Measurements from ENCODE around the gene IL18RAP.

Gene IL18RAP

DNA sequence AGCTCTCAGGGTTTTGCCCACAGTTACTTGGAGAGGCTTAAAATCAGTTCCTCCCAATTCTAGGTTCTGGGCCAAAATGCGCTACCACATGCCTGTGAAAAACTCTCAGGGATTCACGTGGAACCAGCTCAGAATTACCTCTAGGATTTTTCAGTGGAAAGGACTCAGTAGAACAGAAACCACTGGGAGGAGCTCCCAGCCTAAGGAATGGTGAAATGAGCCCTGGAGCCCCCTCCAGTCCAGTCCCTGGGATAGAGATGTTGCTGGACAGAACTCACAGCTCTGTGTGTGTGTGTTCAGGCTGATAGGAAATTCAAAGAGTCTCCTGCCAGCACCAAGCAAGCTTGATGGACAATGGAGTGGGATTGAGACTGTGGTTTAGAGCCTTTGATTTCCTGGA lies 29.0 kb downstream of the IL18RAP start:
- in situ Hi-C loops (cut with HindIII; ENCODE audit: low sequenced_read_pairs) = loop anchor here (25.0 kb wide), 1 partner anchor 135 kb away; no protein-coding TSS in a partner anchor

DNA sequence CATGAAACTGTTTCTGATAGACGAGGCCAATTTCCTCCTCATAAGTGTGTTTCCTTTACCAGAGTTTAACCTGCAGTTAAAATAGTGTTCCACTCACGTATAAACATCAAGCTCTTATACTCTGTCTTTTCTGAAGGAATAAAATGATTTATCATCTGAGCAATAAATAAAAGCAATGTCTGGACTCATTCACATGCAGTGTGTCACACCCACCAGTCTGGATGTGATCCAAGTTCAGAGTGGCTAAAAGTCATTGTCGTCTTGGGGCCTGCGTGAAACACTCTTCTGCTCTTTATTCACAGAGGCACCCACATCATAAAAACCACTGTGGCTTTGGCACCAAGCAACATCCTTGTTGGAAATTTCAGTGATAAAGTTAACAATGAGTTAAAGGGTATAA lies 30.5 kb downstream of the IL18RAP start:
- in situ Hi-C loops (cut with HindIII; ENCODE audit: low sequenced_read_pairs) = loop anchor here (25.0 kb wide), 1 partner anchor 134 kb away; no protein-coding TSS in a partner anchor

DNA sequence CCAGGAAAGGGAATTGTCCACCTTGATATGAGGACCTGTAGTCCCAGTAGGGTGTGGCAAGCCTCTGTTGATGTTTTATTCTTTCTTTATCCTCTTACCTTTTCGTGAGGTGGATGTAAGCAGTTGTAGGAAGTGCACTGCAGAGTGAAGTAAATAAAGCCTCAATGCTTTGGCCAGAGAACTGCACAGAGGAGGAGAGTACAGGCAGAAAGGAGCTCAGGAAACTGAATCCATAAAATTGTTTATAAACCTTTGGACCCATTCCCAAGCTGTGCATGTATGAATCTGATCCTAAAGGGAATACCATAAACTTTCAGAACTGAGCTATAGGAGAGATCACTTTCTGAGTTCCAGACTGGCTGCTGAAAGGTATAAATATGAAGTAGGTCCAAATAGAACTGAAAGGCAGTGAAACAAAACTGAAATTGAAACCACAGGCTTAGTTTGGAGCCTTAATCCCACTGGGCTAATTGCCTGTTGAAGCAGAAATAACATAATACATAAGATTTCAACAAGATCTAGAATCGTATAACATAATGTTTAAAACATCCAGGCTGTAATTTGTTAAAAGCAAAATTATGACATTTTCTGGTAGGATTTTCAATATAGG lies 32.2 kb downstream of the IL18RAP start:
- in situ Hi-C loops (cut with HindIII; ENCODE audit: low sequenced_read_pairs) = loop anchor here (25.0 kb wide), 1 partner anchor 132 kb away; no protein-coding TSS in a partner anchor

DNA sequence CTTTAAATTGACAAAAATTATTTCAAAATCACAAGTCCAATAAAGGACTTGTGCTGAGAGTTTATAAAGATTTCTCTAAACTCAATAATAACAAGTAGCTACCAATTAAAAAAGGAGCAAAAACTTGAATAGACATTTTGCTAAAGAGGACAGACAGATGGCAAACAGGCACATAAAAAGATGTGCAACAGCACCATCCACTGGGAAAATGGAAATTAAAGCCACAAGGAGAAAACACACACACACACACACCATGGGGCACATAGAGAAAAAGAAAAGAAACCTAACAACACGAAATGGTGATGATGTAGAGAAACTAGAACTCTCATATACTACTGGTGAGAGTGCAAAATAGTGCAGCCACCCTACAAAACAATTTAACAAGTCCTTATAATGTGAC lies 37.5 kb downstream of the IL18RAP start:
- in situ Hi-C loops (cut with HindIII; ENCODE audit: low sequenced_read_pairs) = loop anchor here (25.0 kb wide), 1 partner anchor 127 kb away; no protein-coding TSS in a partner anchor

DNA sequence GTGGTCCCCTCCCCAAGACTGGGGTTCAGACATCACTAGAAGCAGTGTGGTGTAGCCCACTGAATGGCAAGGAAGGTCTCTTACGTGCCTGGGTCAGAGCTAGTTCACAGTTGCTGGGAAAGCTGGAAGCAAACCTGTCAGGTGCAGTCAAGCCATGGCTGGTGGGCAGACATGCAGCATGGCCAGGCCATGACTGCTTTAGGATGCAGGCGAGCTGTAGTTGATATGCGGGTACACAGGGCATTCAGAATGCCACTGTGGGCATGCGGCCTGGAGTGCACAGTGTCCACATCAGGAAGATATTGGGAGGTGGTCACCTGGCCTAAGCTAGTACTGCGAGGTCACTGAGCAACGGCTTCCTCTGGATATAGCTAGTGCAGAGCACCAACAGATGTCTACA lies 38.2 kb downstream of the IL18RAP start:
- in situ Hi-C loops (cut with HindIII; ENCODE audit: low sequenced_read_pairs) = loop anchor here (25.0 kb wide), 1 partner anchor 126 kb away; no protein-coding TSS in a partner anchor

DNA sequence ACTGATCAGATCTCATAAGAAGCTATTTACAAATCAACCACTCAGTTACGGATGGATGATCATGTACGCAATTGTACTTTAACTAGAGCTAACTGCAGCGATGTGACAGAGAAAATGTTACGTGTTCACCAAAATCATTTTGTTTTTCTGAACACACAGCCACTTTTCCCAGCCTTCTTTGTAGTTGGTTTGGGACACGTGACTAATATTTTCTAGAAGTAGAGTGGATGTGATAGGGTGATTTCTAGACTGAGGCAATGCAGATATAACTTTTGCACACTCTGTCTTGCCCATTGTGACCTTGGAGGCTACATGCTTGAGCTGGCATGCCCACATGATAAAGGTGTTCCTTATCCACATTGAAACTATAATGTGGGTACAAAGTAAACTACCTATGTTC lies 40.2 kb downstream of the IL18RAP start:
- in situ Hi-C loops (cut with HindIII; ENCODE audit: low sequenced_read_pairs) = loop anchor here (25.0 kb wide), 1 partner anchor 124 kb away; no protein-coding TSS in a partner anchor

DNA sequence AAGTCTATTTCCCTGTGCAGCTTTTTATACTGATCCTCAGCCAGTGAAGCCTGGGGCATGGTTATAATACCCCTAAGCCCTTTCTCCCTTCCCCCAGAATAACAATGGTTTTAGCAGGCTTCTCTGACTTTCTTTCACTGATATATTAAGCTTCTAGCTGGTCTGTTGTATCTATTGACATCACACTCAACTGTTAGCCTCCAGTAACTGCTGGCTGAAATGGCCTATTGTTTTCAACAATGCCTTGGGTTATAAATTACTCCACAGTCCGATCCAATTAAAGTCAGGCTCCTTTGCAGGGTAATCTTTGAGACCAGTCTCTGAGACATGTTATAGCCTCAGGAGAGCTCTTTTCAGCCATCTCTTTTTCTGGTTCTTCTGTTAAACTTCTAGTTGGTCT lies 47.2 kb downstream of the IL18RAP start:
- in situ Hi-C loops (cut with HindIII; ENCODE audit: low sequenced_read_pairs) = loop anchor here (25.0 kb wide), 1 partner anchor 117 kb away; no protein-coding TSS in a partner anchor

DNA sequence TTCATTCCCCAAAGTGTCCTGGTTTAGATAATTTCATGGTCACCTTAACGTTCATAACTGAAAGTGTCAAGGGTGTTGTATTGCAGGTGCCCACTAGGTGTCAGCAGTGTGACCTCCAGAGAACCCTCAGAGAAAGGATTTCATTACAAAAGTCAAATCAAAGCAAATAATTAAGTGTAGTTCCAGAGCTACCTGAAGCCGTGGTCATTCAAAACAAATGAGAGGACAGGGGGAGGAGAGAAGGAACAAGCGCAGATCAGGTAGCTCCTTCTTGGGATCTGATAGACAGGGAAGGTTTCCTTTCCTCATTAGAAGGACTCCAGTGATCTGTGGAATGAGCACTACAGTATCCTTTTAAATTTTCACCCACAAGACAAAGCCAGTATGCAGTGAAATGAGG lies 50.1 kb downstream of the IL18RAP start, which contains the start of gene SLC9A4:
Gene SLC9A4, plus strand, starts transcription at position 207 of the 400 bp plus-strand sequence. CDS start 534 bp downstream, outside the sequence.
- in situ Hi-C loops (cut with HindIII; ENCODE audit: low sequenced_read_pairs) = loop anchor here (25.0 kb wide), 1 partner anchor 114 kb away; no protein-coding TSS in a partner anchor

DNA sequence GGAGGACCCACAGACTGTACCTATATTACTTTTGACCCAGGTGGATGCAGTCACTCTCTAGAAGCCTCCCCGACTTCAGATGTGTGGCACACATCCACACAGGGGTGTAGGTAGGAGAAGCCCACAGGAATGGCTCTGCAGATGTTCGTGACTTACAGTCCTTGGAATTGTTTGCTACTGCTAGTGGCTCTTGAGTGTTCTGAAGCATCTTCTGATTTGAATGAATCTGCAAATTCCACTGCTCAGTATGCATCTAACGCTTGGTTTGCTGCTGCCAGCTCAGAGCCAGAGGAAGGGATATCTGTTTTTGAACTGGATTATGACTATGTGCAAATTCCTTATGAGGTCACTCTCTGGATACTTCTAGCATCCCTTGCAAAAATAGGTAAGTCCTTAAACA lies 50.7 kb downstream of the IL18RAP start:
- in situ Hi-C loops (cut with HindIII; ENCODE audit: low sequenced_read_pairs) = loop anchor here (25.0 kb wide), 1 partner anchor 114 kb away; no protein-coding TSS in a partner anchor

DNA sequence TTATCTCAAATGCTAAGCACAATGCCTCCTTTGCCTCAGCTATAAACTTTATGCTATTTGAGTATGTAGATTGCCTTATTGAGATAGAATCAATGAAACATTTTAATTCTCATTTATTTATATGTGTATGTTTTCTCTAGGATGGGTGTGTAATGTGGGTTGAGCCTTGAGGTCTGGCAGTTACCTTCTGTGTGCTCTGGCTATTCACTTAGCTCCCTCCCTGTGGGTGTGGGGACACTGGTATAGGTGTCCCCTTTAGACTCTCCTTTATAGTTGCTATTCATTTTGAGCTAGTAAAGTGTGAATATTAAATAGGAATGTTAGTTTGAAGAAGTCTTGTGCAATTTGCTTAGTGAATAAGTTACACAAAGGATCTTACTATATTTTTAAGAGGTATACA lies 51.8 kb downstream of the IL18RAP start:
- in situ Hi-C loops (cut with HindIII; ENCODE audit: low sequenced_read_pairs) = loop anchor here (25.0 kb wide), 1 partner anchor 113 kb away; no protein-coding TSS in a partner anchor

DNA sequence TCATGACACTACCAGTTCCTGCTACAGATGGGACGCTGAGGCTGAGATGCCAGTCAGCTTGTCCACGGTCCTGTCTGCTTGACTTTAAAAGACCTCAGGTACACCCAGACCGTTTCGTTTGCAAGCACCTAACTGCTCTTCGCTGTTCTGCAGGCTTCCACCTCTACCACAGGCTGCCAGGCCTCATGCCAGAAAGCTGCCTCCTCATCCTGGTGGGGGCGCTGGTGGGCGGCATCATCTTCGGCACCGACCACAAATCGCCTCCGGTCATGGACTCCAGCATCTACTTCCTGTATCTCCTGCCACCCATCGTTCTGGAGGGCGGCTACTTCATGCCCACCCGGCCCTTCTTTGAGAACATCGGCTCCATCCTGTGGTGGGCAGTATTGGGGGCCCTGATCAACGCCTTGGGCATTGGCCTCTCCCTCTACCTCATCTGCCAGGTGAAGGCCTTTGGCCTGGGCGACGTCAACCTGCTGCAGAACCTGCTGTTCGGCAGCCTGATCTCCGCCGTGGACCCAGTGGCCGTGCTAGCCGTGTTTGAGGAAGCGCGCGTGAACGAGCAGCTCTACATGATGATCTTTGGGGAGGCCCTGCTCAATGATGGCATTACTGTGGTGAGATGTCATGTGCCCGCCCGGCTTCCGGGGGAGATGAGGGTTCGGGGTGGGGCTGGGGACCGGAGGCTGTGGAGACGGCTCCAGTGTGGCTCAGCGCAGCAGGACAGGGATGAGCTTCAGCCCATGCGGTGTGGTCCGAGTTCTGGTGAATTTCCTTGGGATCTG lies 55.9 kb downstream of the IL18RAP start:
- in situ Hi-C loops (cut with HindIII; ENCODE audit: low sequenced_read_pairs) = no loop called here

DNA sequence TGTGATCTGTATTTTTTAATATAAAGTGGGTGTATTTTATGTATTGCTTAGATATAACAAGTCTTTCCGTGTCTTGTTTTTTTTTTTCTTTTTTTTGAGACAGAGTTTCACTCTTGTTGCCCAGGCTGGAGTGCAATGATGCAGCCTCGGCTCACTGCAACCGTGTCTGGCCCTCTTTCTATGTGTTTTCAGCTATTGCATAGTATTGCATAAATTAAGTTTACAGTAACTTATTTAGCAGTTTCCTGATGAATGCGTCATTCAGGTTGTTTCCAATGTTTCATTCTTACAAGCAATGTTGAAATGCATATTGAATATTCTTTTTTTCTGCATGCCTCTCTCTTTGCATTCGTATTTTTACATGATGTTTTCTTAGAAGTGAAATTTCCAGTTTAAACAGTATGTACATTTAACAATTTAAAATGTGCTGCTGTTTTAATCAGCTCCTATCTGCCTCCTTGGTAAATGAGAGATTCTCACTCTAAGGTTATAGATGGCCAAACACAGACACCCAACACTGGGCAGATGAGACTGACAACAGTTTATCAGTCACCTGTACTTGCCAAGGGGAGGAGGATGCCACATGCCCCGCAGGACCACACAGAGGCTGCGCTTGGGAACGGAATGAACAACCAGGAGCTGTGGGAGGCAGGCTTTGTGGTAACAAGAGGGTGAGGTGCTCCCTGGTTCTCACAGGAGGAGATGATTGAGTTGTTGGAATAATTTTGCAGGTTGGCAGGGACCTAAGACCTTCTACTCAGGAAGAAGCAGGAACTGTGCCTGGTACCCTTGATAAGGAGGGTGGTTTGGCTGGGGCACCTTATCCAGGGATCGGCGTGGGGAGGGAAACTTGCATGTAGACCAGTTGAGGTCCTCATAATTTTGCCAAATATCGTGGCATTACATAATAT lies 57.6 kb downstream of the IL18RAP start:
- in situ Hi-C loops (cut with HindIII; ENCODE audit: low sequenced_read_pairs) = no loop called here

DNA sequence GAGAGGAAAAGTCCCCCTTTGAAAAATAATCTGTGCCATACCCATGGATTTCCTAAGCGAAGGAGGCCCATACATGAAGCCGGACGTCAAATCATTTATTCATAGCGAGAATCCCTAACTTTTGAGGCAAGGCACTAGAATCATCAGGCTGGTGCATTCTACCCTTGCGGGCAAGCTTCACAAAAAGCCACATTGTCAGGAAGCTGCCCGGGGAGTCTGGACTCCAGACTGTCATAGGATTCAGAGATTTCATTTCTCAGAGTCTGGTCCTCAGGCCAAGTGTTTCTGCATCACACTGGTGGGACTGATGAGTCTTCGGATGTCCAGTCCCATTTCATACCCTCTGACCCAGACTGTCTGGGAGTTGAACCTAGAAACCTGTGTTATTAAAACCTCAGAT lies 59.0 kb downstream of the IL18RAP start:
- in situ Hi-C loops (cut with HindIII; ENCODE audit: low sequenced_read_pairs) = no loop called here

DNA sequence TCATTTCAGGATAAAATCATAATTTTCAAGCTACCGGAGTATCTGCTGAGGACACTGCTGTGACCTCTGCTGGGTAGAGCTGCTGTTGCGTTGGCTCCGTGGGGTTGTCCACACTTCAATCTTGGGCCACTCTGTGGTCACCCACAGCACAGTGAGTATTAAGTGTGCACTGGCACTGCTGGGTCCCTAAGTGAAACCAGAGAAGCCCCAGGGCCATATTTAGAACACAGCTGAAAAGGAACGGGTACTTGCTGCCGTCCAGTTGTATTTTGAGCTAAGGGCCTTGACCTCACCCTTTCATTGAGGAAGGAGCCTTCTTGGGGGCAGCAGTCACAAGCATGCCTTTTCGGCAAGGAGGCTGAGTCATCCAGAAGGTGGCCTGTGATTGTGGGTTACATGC lies 60.1 kb downstream of the IL18RAP start:
- in situ Hi-C loops (cut with HindIII; ENCODE audit: low sequenced_read_pairs) = no loop called here

DNA sequence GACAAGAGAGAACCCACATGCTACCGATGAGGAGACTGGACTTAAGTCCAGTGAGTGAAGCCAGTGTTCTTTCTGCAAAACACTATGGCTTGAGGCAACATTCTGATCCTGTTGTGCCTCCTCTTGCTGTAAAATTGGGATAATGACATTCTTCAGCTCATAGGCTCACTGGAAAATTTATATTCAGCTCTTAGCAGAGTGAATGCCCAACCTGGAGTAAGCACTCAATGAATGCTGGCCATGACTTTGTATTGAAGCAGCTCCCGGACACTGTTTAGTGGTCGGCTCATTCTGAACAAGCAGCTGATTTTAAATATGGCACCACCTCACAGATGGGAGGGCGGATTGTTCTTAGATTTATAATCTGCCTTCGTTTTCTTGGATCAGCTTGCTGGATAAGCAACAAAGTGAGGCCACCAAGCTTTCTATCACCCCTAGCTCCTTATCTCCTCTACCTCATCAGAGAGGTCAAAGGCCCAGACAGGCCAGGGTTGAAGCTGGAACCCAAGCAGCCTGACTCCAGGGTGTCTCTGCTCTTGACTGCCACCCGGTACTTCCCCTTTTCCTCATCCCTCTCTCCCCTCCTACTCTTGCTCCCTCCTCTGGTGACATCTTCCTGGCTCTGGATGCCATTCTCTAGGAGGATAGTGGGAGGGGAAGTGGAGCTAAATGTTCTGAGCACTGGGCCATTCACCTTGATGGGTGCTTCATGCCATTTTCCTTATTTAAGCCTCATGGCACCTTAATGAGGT lies 61.5 kb downstream of the IL18RAP start:
- in situ Hi-C loops (cut with HindIII; ENCODE audit: low sequenced_read_pairs) = no loop called here

DNA sequence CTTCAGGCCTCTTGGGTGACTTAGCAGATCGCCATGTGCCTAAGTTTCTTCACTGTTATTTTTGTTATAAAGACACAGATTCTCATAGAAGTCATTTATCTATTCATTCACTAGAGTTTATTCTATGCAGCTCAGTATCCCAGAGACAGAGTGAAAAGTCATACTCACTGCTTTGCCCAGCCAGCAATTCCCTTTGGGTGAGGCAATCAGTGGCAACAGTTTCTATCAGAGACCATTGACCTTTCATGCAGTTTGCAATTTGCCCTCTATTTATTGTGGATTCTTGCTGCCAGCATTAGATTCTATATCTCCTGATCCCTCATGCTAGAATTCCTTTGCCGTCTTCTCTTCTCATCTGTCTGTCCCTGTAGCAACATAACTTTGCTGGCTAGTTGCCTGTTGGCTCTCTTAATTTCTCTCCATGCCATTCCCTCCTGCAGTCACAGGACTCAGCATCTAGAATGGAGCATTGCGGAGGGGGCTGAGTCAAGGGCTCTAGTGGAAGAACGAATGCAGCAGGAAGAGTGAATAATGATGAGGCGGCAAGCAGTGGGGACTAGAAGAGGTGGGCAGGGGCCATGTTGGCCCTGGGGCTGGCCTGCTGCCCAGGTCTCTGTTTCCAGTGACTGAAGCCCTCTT lies 62.3 kb downstream of the IL18RAP start:
- in situ Hi-C loops (cut with HindIII; ENCODE audit: low sequenced_read_pairs) = no loop called here

DNA sequence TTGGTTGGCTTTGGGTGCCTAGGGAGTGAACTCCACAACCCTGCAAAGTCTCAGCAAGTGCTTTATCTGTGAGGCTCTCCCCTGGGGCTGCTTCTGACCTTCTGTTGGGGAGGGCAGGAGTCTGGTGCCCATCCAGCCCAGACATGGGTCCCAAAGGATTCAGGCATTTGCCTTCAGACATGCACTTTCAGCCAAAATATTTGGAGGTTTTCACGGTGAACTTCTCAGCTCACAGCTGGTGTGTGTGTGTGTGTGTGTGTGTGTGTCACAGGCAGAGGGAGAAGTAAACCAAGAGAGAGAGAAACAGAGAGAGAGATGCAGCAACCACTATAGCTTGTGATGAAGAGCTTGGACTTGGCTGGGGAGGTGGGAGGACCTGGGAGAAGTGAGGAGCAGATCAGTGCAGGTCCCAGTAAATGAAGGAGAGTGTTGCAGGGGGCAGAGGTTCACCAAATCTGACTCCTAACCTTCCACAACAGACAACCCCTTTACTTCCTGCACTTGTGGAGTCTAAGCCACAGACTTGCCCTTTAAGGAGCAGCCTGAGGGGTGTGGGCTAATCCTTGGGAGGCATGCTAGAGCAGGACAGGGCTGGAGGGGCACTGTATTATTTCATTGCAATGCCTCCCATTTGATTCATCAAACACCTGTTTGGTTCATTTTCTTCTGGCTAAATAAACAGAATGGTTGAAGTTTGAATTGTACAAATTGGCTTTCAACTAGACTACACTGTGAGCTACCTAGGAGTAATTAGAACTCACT lies 64.2 kb downstream of the IL18RAP start:
- in situ Hi-C loops (cut with HindIII; ENCODE audit: low sequenced_read_pairs) = no loop called here

DNA sequence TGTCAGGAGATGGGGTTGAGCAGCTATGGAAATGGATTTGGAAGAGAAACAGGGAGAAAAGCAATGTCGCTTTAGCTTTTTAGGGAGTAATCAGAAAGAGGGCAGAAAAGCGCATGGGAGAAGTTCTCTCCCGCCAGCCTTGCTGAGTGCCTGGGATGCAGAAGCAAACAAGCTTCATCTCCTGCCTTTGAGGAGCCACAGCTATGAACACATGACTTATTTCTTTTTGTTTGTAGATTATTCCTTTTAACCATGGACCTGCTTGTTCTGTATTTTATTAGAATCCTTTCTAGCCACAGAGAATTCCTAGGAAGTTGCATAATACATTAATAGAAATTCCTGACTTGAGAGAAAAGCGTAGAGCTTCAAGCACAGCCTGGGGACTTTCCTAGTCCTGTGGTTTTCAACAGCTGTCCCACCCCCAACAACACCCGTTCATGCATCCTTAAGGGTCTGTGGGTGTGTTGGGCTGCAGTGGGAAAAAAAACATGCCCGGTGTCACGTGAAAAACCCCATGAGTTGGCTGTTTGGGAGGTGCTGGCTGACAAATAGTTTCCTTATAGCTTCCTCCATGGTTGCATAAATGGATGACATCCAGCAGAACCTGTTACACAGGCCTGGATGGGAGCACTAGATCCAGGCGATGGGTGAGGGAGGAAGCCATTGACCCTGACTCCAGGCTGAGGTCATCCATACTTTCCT lies 65.0 kb downstream of the IL18RAP start:
- in situ Hi-C loops (cut with HindIII; ENCODE audit: low sequenced_read_pairs) = no loop called here

Data from DLD1 (cell line).